LNCaP clone FGC (cell line): ENCODE results near the gene GAPT.

Experiments used
- DNase-seq: peaks from one replicate; pipeline ENCODE4 v3.0.0-alpha.2; 2011; ENCODE audit warnings: low read depth
- H3K4me3 ChIP-seq: 2 replicates; pipeline ENCODE4 v1.5.1; 2011; ENCODE audit warnings: mild to moderate bottlenecking, low read depth, low read length, control low read depth
- TF ChIP-seq, protein P1 (sequence below): IDR thresholded peaks from 2 replicates; pipeline ENCODE4 v1.5.1; 2012; ENCODE audit warnings: mild to moderate bottlenecking; ENCODE audit not compliant: control insufficient read depth, insufficient read depth; ENCODE audit errors: extremely low read depth

Gene GAPT

GRCh38 chr5:58456026-58456425 is 35.2 kb upstream of the GAPT start:
- DNase-seq: no peak
- TF ChIP-seq, protein P1, sequence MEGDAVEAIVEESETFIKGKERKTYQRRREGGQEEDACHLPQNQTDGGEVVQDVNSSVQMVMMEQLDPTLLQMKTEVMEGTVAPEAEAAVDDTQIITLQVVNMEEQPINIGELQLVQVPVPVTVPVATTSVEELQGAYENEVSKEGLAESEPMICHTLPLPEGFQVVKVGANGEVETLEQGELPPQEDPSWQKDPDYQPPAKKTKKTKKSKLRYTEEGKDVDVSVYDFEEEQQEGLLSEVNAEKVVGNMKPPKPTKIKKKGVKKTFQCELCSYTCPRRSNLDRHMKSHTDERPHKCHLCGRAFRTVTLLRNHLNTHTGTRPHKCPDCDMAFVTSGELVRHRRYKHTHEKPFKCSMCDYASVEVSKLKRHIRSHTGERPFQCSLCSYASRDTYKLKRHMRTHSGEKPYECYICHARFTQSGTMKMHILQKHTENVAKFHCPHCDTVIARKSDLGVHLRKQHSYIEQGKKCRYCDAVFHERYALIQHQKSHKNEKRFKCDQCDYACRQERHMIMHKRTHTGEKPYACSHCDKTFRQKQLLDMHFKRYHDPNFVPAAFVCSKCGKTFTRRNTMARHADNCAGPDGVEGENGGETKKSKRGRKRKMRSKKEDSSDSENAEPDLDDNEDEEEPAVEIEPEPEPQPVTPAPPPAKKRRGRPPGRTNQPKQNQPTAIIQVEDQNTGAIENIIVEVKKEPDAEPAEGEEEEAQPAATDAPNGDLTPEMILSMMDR: no peak
- no peak overlapping the region for H3K4me3 ChIP-seq

DNA sequence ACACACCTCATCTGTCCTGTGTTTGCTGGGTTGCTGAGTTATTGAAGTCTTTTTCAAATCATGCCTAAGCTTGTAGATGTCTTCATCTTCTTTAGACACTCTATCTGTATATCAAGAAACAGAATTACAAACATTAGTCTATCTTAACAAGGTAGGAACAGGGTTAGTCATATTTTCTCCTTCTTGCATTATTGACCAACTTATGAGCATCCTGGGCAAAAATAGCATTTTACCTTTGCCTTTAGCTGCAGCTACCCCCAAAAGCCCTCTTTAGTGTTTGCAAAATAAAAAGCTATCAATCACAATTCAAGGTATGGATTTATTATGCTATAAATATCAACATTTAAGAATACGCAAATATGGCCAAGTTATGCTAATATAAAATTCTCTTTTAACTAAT is 34.7 kb upstream of the GAPT start:
- DNase-seq: no peak
- TF ChIP-seq, protein P1: no peak
- no peak overlapping the region for H3K4me3 ChIP-seq

DNA sequence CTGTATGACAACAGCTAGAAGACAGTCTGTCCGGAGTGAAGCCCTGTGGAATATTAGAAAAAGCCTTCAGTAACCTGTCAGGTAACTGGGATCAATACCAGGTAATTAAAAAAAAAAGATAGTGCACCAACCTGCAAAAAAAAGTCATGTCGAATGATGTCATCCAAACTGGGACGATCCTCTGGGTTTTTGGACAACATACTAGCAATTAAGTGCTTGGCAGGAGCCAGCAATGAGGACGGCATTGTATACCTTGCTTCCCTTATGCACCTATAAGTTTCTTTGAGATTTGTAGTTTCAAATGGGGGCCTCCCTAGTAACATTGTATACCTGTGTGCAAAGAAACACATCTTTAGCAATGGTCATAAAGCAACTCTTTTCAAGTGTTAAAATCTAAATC is 34.2 kb upstream of the GAPT start:
- H3K4me3 ChIP-seq: no peak overlapping the region
- TF ChIP-seq, protein P1: no peak

GRCh38 chr5:58458141-58458742 is 33.0 kb upstream of the GAPT start:
- no peak for DNase-seq
- H3K4me3 ChIP-seq: peak overlapping the region; percentile 80

More for the DNA sequence above, 34.2 kb upstream of the GAPT start:
- DNase-seq: no peak

DNA sequence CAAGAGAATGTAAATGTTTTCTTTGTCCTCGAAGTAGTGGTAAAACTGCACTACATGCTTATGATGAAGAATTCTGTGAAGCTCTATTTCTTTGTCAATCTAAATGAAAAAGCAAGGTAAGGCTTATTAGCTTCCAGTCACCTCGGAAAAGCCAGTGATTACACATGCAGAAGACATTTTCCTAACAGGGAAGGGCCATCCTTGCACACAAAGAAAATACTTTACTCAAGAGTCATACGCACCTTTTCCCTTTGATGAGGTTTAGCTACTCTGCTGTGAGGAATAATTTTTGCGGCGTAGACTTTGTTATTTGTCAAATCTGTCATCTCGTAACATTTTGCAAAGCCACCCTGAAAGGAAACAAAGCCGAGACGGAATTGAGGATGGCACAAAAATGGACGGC is 32.5 kb upstream of the GAPT start:
- H3K4me3 ChIP-seq: peak overlapping the region; percentile 80
- TF ChIP-seq, protein P1: no peak
- DNase-seq: no peak

More at GRCh38 chr5:58458141-58458742, 33.0 kb upstream of the GAPT start:
- TF ChIP-seq, protein P1: no peak

DNA sequence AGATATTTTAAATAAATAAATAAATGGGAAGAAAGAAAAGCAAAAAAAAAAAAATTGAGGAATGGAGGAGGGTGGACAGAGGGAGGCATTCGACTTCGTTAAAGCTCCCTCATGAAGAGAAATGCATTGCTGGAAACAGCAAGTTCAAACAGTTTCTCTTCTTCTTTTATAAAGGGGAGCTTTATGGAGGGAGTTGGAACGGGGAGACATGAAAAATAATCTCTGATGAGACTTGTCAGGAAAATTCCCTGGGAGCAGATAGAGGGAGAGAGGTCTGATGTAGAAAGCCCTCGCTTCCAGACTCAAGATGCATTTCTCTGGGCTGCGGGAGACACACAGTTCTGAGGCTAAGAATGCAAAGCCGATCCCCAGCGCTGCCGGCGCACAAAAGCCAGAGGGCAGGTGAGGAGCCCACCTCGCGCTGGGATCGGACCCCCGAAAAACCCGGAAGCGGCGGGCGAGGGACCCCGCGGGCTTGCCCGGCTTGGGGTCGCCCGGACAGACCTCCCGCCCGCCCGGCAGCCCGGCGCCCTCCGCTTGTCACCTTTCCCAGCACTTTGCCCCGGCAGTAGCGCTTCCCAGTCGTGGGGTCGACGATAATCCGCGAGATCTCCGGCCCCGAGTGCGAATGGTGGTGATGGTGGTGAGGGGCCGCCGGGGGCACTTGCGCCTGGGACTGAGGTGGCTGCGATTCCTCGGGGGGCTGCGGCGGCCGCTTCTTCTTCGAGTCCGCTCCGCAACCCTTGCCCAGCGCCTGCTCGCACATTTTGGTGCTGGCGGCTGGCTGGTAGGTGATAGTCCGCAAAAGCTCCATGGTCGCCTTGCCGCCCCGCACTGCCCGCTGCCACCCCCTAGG is 31.9 kb upstream of the GAPT start:
- peak overlapping the region; percentile 80 for H3K4me3 ChIP-seq
- DNase-seq: no peak
- TF ChIP-seq, protein P1: no peak
